ENCODE results near the gene ARHGEF3.
A peak's percentile ranks its signal among the peaks of the same experiment; 100 is the strongest.

DNA sequence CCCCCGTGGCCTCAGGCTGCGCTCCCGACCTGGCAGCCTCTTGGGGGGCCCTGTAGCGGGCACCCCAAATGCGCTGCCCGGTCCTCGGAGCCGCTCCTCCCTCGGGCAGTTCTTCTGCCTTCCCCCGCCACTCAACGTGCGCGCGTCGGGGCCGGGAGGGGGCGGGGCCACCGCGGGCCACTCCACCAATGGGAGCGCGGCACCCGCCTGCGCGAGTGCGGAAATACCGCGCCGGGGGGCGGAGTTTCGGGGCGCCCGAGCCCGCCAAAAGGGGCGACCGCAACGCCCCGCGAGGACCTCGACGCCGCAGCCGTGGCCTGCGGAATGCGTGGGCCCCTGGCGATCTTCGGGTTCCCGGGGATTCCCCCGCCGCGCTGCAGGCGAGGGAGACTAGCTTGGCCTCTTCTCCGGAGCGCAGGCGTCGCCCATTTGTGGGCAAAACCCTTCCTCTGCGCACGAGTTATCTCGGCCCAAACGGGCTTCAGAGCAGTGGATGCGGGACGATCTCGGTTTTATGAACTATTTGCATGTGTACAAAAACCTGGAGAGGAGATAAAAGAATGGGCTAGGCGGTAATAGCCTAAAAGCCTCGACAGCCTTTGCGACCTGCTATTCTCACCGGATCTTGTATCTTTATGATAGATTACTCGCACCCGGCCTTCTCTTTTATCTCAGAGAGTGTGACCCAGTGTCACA lies 118.5 kb downstream of the ARHGEF3 start, which contains the start of gene TASOR:
- TF ChIP-seq POLR2A (IDR thresholded peaks at IDR 0.05; ENCODE audit: low read depth) = peak; percentile 68
- TF ChIP-seq CTCF (IDR thresholded peaks at IDR 0.05) = no peak
- peak; percentile 87 to 94 for TF ChIP-seq POLR2AphosphoS5 (IDR thresholded peaks at IDR 0.05)
